DMS53 treated with DMSO at 0.1 percent for 48 hours (cell line): ENCODE results near the gene UNCX.

Experiments used
- DNase-seq: peaks from one replicate; lab custom pipeline; 2025; ENCODE audit not compliant: unreplicated experiment; lab: John Stamatoyannopoulos, UW

UNCX gene

DNA sequence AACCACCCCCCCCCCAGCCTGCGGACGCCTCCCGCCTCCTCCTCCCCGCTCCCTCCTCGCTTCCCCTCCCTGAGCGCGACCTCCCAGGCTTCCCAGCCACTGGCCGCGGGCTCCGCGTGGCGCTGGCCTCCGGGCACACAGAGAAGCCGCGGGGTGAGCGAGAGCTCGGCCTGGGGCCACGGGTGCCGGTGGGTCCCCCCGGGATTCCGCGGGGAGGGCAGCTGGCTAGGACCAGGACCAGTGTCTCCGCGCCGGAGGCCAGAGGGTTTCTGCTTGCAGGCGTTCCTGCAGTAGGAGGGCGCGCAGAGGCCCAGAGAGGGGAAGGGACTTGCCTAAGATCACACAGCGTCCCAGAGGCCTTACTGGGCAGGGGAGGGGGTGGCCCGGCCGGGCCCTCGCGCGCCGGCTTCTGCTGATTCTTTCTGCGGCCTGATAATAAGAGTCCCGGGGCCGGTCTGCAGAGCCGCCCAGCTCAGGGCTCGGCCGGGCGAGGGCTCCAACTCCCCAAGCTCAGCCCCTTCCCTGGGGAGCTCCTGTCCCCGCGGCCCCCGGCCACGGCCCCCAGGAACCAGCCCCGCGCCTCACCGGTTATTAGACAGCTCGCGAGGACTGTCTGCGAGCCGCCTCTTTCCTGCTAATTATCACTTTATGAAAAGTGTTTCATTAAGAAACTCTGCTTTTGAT lies 10.1 kb downstream of the UNCX start:
- DNase-seq = no peak

DNA sequence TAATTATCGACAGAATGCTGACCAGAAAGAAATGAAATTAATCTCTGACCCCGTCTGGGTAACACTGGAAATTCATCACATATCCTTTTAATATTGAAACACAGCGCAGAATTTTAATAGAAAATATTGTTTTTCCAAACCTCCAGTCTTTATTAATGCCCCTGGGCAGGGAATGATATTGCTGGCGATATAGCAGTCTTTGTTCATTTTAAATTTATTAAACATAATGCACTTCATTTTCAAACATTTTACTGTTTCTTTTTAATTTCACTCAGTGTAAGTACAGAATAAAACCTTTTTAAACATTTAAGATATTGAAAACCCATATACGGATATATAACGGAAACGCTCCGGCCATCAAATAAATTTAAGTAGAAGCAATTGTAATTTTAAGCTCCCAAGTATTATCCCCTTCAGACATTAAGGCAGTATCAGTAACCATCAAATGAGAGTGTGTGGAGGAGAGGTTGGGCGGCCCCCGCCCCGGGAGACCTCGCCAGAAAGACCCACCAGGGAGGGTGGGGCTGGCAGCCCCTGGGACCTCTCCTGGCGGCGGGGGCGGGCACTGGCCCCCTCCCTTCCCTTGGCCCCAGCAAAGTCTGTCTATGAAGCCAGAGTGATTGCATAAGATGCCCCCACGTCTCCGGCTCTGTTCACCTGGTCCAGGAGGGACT lies 10.8 kb downstream of the UNCX start:
- DNase-seq = no peak

DNA sequence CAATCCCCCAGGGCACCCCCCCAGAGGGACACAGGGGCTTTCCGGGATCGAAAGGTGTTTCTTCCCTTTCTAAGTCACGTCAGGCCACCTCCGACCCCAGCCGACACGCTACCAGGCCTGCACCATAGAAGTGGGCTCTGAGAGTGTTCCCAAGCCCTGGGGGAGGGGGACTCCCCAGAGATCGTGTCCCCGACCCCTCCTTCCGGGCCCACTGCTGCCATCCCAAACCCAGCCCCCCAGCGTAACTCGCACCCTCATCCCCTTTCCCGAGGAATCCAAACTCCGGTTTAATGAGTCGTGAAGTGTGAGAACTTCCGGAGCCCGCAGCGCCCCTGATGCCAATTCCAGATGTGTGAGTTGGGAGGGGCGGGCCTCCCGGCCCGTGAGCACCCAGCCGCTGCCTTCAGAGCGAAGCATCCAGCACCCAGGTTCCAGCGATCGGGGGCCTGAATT lies 11.3 kb downstream of the UNCX start:
- DNase-seq = no peak

DNA sequence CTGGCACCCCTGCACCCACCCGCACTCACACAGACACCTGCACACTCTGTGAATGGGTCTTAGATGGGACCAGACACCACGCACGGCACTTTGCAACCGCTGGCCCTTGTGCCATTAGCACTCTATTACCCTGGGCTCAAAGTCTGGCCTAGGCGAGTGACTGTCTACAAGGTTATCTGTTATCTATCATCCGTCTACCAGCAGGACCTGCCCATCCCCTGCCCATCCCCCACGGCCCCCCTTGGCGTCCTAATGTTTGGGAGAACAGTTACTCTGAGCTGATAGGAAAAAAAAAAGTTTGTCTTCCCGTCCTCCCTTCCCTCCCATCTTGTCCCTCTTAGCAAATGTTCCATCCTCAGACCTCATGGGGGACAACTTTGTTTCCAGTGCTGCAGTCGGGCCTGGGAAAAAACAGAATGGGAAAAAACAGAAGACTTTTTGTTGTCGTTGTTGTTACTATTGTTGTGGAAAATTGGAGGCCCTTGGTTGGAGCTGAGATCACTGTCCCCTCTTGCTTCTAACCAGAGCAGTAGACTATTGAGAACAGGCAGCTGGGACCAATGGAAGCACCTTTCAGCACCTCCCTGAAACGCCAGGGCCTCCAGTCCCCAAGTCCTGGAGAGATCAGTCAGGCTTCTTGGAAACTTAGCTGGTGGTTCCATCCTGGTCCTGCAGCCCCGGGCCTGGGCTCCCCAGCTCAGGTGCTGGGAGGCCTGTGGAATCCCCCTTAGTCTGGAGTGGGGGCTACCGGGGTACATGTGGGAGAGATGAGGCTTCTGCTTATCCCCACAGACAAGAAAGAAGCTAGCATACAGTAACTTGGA lies 12.2 kb downstream of the UNCX start:
- no peak for DNase-seq

DNA sequence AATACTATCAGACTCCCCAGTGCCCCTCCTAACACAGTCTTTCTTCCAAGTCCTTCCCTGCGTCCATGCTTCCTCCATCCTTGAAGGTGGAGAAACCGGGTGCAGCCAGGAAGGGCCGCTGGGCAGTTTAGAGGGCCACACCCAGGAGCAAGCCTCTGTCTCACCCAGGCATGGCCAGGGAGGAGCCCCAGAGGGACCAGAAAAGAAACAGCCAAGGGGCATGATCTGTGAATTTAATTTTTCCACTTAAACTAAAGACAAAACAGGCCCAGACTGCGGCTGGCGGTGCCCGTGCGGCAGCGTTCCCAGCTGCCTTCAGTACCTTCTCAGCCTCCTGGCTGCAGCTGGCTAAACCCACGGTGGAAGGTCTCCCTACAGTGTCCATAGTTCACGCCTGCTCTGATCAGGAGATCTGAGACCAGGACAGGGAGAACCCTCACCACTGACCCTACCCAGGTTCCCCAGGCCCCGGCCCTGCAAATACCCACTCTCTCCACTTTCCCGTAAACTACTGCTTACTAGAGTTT lies 12.9 kb downstream of the UNCX start:
- no peak for DNase-seq

DNA sequence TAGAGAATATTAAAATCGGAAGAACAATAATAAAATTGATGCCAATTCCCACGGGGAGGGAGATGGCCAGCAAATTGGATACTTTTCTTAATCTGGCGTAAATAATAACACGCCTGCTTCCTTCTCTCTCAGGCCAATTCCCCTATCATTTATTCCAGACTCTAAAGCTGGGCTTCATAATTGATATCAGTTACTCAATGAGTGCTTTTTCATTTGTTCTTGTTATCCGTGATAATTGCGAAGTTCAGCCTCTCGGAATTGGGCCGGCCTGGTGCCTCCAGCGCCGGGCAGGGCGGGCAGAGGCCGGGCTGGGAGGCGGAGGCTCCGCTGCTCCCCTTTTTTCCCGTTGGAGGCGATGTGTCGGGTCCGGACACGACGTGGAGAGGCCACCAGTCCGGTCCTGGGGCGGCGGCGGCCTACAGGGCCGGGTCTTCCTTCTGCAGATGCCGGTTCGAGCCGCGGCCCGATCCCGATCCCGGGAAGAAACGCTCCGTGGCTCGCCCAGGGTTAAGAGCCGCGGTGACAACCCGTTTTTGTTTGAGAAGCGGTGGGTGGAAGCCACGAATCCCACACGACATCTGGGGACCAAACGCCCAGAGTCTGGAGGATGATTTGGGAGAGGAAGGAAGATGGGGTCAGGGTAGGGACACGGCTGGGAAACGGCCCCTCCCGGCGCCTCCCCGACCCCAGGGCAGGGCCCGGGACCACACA lies 13.6 kb downstream of the UNCX start:
- DNase-seq = no peak

DNA sequence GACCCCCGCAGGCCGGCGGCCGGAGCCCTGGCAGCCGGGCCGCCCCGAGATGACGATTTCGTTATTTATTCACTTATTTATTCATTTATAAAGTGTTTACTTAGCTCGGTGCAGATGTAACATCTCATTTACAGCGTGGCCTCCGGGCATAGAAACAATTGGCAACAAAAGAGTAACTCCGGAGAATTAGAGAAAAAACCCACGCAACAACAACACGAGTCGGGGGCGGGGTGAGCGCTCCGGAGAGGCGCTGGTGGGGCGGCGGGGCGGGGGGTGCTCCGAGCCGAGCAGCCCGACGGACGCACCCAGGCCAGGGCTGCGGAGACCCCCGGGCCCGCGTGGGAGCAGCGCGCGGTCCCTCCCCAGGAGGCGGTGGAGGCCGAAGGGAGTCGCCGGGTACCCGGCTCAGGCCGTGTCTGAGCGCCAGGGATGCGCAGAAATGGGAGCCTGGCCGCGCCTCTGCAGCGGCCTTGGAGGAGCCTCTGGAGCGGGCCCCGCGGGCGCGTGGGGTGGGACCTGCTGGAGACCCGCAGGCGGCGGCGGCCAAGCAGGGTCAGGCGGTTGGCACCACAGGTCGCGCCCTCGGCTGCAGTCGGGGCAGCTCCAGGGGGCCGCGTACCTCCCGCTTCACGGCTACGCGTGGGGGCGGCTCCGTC lies 14.3 kb downstream of the UNCX start:
- no peak for DNase-seq

DNA sequence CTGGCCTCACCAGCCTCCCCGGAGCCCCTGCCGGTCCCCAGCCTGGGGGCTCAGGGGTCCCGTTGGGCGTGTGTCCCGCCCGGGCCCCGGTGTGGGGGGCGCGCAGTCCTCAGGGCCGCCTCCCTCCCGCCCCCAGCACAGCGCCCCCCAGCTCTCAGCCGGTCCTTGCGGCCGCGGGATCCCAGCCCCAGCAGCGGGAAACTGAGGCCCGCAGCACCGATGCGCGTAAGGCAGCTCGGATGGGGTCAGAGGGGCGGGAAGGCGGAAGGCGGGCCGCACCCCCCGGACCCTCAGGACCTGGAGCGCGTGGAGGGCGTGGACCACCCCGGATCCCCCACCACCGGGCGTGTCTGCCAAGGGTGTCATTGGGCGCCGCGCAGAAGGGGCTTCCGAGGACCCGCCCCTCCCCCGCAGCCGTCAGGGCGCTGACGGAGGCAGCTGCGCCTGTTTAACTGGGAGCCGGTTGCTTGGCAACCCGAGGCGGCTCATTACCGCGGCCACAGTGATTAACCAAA lies 14.9 kb downstream of the UNCX start:
- no peak for DNase-seq

DNA sequence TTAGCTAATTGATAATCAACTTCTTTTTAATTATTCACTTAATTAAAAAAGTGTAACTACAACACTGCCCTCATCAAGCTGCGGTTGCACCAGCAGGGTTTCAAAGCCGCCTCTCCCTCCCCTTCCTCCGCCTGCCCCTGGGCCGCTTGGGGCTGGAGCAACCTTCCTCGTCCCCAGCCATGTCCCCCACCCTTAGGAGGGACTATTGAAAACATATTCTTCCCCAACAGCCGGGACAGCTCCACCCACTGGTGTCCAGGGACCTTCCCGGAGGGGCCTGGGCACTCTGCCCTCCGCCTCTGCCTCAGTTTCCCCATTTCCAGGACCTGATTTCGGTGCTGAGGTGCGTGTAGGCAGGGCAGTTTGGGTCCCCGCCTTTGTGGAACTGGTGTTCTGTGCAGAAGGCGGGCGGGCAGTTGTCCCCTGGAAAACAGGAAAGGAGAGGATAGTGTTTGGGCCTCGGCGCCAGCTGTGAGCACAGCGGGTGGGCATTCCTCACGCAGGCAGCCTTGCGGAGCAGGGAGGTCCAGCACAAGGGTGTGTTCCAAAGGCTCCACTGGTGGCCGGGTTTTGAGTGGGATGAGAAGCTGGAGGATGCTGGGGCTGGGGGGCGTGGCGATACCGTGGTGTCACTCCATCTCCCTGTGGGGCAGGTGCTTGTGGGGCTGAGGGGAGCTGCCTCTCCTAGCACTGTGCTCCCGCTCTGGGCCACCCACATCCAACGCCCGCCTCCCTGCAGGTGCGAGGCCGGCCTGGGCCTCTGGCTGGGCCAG lies 15.7 kb downstream of the UNCX start:
- DNase-seq = no peak

DNA sequence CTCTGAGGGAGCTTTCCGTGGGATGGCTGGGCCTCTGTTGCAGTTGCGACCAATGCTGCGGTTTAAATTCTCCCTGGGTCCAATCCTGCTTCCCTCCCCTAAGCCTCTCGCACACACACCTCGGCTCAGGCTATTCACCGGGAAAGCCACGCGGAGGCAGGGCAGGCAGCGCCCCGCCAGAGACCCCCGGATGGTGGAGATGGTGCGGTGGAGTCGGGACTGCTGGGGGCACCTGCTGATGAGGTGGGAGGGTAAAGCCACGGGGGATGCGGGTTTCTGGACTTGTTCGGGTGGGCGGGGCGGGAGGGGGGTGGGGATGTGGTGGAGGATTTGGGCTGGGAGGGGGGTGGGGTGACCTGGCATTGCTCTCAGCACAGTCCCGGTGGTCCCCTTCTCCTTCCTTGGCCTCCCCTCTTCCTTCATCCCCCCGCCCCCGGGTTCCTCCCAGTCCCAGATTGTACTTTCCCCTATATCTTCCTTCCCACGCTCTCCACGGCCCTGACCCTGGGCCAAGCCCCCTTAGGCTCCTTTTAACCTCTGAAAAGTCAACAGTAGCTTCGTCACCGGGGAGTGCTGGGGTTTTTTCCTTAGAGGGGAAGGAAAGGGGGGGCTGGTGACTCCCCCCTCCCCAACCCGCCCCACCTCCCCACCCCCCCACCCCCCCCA lies 16.4 kb downstream of the UNCX start:
- no peak for DNase-seq

DNA sequence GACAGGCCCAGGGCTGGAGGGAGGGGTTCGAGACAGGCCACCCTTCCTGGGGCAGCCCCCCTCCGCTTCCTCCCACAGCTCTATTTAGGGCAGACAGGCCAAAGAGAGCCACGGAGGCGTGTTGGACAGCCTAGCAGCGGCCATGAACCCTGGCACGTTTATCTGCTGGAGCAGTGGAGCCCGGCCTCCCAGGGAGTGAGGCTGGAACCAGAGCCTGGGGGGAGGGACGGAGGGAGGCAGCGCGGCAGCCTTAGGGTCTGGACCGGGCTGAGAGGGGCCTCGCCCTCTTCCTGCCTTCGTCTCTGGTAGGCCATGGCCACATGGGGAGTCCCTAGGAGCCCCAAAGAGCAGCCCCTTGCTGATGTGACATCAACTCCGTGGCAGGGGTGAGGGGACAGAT lies 17.1 kb downstream of the UNCX start:
- DNase-seq = no peak

DNA sequence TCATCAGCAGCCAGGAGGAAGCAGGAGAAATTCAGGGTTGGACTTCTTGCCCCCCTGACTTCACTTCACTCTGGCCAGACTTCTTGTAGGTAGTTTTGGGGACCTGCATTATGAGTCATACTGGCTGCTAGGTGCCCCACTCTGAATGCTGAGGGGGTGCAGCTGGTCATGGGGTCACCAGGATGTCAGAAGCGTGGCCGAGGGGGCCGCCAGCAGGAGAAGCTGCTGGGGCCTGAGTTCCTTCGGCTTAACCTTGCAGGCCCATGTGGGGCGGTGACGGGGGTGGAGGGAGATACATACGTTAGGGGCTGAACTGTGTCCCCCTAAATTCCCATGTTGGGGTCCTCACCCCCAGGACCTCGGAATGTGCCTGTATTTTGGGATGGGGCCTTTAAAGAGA lies 18.2 kb downstream of the UNCX start:
- DNase-seq = no peak

DNA sequence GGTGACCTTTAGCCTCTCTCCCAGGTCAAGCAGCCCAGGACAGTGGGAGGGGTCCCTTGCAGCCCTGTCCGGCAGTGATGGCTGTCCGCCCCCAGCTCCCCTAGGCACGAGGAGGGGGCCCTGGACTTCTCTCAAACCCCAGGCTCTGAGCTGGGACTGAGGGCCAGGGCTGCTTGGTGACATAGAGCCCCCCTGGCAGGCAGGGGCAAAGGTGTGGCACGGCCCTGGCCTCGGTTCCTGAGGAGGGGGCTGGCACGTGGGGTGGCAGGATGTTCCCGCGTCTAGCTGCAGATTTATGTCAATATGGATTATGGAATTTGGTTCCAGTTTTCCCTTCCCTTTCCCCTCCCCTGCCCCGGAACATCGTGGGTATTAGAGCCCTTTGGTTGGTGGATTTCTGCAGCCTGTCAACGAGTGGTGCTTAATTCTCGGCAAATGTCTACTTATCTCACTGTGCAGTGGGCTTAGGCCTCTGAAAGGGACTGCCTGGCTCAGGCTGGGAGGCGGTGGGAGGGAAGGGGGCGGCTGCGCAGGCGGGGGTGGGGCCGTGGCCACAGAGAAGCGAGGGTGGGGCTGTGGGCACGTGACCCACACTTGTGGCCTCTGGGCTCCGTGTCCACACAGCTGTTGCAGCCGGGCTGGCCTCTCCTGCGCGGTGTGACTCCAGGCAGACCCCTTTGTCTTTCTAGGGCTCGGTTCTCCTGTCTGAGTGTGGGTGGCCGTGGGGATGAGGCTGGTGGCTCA lies 19.3 kb downstream of the UNCX start:
- DNase-seq = no peak

DNA sequence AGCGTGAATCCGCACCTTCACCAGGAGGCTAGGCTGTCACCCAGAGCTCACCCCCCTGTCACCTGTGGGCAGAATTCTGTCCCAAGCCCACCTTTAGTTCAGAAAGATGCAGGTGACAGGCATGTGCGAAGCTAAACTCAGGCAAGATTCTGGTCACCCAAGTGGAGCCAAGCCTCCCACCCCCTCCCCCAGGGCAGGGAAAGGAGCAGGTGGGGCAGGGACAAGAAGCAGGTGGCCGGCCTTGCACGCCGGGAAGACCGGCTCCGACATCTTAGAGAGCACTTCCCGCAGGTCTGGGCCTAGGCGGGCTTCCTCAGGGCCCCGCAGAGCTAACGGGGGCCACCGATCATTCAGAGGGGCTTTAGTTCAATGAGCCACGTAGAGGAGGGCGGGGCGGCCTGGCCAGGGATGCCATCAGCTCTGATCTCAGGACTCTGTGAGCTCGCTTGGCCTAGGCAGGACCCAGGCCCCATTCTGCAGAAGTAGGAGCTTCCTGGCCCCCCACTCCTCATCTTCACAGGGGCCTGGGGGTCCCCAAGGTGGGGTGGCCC lies 19.9 kb downstream of the UNCX start:
- DNase-seq = no peak

DNA sequence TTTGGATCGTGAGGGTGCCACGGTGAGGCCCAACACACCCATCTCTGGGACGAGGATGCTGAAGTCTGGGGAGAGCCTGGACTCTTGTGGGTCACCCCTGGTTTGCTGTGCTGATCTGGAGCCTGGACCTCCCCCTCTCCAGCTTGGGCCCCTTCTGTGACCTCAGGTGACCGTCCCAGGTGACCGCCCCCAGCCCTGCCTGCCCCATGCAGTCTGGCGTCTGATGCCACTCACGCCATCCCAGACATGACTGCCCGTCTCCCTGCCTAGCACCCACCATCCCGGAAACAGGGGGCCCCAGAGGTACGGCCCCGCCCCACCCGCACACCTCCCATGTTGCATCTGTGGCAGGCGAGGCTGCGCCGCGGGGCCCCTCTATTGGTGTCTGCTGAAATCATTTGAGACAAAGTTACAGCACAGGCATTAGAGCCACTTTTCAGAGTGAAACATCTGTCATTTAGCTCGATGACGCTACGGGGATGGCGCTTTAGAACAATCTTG lies 21.1 kb downstream of the UNCX start:
- no peak for DNase-seq

DNA sequence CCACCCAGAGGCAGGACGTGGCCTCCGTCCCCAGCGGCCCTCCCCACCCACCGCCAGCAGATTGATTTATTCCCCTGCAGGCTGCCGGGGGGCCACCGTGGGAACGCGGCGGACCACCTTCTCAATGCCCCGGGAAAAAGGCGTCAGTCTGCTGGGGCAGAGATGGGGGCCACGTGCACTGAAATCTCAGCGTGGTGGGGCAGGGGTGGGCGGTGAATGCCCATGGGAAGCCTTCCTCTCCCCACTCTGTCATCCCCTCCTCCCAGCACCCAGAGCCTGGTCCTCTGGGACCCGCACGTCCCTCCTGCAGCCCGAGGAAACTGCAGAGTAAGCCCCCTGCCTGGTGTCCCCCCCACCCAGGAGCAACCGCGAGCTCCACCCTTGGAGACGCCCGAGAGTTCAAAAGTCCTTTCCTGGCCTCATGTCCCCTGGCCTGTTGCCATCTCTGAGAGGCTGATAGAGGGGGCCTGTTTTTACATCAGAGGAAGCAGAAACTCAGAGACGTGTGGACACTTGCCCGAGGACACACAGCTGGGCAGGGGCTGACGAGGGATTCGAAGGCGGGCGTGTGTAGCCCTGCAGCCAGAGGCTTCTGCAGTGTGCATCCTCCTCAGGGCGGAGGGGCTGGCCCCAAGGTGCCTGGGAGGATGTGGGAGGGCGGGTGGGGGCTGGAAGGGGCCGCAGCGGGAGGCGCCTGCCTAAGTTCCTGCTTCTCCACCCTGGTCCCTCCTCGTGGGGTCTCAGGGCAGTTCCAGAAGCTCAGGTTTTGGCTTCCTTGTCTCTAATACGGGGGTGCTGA lies 21.8 kb downstream of the UNCX start:
- no peak for DNase-seq
